Heart right ventricle (tissue), 16 donors: ENCODE measurements around the gene GLS2. TPM values are rescaled to one million over a fixed set of nuclear protein-coding genes. Genes with fewer than 3 reads are reported as not detected.

Source experiments
- ATAC-seq, 8 donors: fragments of 200-7000 bp; cut with Tn5 transposase; one replicate each; pipeline ENCODE4 v1.9.1; 2020; ENCODE audit warnings: mild to moderate bottlenecking in 8 of 8, moderate library complexity in 8 of 8, moderate number of reproducible peaks in 1 of 8
- DNase-seq, 2 donors: peaks; one replicate each; pipeline ENCODE4 v3.0.0-alpha.2; 2020
- H3K27ac ChIP-seq, 10 donors: fragments of 200-600 bp; sonication (generic) in 2 of 10; one replicate each; pipeline versions ENCODE4 v1.5.0 to v1.8.0; 2020 to 2022; ENCODE audit warnings: mild to moderate bottlenecking in 3 of 10
- H3K27me3 ChIP-seq, 7 donors: fragments of 200-600 bp; one replicate each; pipeline ENCODE4 v1.8.0; 2021 to 2022; ENCODE audit warnings: mild to moderate bottlenecking in 2 of 7
- H3K36me3 ChIP-seq, 9 donors: fragments of 200-600 bp; sonication (generic) in 1 of 9; one replicate each; pipeline versions ENCODE4 v1.5.0 to v1.8.0; 2020 to 2022; ENCODE audit warnings: mild to moderate bottlenecking in 2 of 9
- H3K4me1 ChIP-seq, 9 donors: fragments of 200-600 bp; sonication (generic) in 1 of 9; one replicate each; pipeline versions ENCODE4 v1.5.0 to v1.8.0; 2020 to 2022; ENCODE audit warnings: mild to moderate bottlenecking in 4 of 9
- H3K4me3 ChIP-seq, 10 donors: fragments of 200-600 bp; sonication (generic) in 2 of 10; one replicate each; pipeline versions ENCODE4 v1.5.0 to v1.8.0; 2020 to 2022; ENCODE audit warnings: mild to moderate bottlenecking in 7 of 10, moderate library complexity in 2 of 10
- H3K9me3 ChIP-seq, 11 donors: fragments of 200-600 bp in 10 of 11; sonication (generic) in 2 of 11; one replicate each; pipeline versions ENCODE4 v1.5.0 to v1.8.0; 2013 to 2022; ENCODE audit warnings: mild to moderate bottlenecking in 2 of 11, control low read depth in 1 of 11, moderate library complexity in 1 of 11
- CTCF ChIP-seq, 9 donors: fragments of 200-600 bp; sonication (generic) in 2 of 9; IDR thresholded peaks; one replicate each; pipeline versions ENCODE4 v1.5.0 to v1.8.0; 2021 to 2022; ENCODE audit warnings: antibody characterized with exemption in 9 of 9, mild to moderate bottlenecking in 5 of 9, moderate library complexity in 1 of 9
- WGBS, 2 donors: extraction: QIAGEN DNeasy Blood & Tissue Kit; methylation state at CpG; one replicate each; pipeline ENCODE4 v1.1.7; 2013; ENCODE audit warnings: inconsistent platforms in 1 of 2; 5-methylcytosine and 5-hydroxymethylcytosine counted together
- intact Hi-C, 10 donors: fragments of 100-400 bp; cut with DNase I; formaldehyde crosslinking; loops; one replicate each; pipeline versions ENCODE4 v1.11.1 to v1.14.2; 2022
- polyA plus RNA-seq, 2 donors: library from polyadenylated mRNA; stranded (reverse); fragments of 200-250 nt; gene quantifications; one replicate each; pipeline ENCODE4 v1.2.3, GENCODE V29; 2013
- total RNA-seq, 10 donors: library from RNA; stranded (reverse); fragmentation: NEBNext Ultra II Directional in 3 of 10; extraction: Animal tissue kit (Norgen Biotek cat#: 25700) in 3 of 10; gene quantifications; one replicate each; pipeline versions ENCODE4 v1.2.1 to v1.2.4, GENCODE V29; 2021 to 2023
- donor health status: Arrhythmogenic right ventricular cardiomyopathy.
- donor health status: ischemic (EF 13 %, LVEDD 7.1; RV severe dilation, severe dysfunction).
- donor health status: healthy with polysubstance abuse.
- donor health status: DM: no; HTN: yes; CAD: no.
- donor health status: DM: no; HTN: no; CAD: no.
- donor health status: ischemic (EF 25% LVEDD 6.9; RV normal size, moderate dysfunction).
- donor health status: ischemic (EF 25% LVEDD 5.7; RV mildly dilated, moderate dysfunction).
- donor health status: healthy.
- donor health status: DM: yes; HTN: yes; CAD: no.
- donor health status: Ischemic cardiomyopathy.
- donor health status: ischemic (EF 35%, LVEDD 5.7; RV mildly dilated, moderate dysfunction).
- donor health status: nonischemic (EF 11% LVEDD 7.7; RV severe dilation, severe dysfunction).
- donor health status: DM: yes; HTN: yes; CAD: no.
- donor health status: PGD.
- donor health status: ischemic (EF 29% LVEDD 5.4; RV normal size, mild dysfunction).
- donor health status: nonischemic (EF 23%, LVEDD 6.1; RV moderate dilation, normal function).

GLS2 gene
- total and polyA plus RNA-seq, 12 donors = 0.19 to 1.4 (median 0.52) TPM

- H3K36me3 ChIP-seq = peaks cover 0 to 89% (median 10%) of the 10 kb centered on the region in 9 donors
- intact Hi-C loops = no loop called here
- no peak for DNase-seq
- no peaks in the 10 kb centered on the region for H3K4me1 ChIP-seq
- no peak overlapping the region for H3K27ac ChIP-seq
- no peaks in the 10 kb centered on the region for H3K9me3 ChIP-seq
- ATAC-seq = no peak
- H3K4me3 ChIP-seq = no peak overlapping the region
- TF ChIP-seq CTCF (IDR thresholded peaks at IDR 0.05) = no peak
- 59 to 61% methylated on average over 3 of the region's 3 CpGs for WGBS, 2 donors
- H3K27me3 ChIP-seq = no peaks in the 10 kb centered on the region
Observed at GRCh38 chr12:56425940-56426438, 62.0 kb downstream of the GLS2 start.

- no peak overlapping the region for H3K4me3 ChIP-seq
- 75 to 76% methylated on average over 1 of the region's 1 CpG for WGBS, 2 donors
- intact Hi-C loops = no loop called here
- ATAC-seq (no peak), DNase-seq (no peak)
- H3K9me3 ChIP-seq = no peaks in the 10 kb centered on the region
- H3K27me3 ChIP-seq = no peaks in the 10 kb centered on the region
- no peaks in the 10 kb centered on the region for H3K4me1 ChIP-seq
- no peak overlapping the region for H3K27ac ChIP-seq
- peaks cover 0 to 91% (median 10%) of the 10 kb centered on the region in 9 donors for H3K36me3 ChIP-seq
- no peak for TF ChIP-seq CTCF (IDR thresholded peaks at IDR 0.05)
Observed at GRCh38 chr12:56425193-56425592, 62.8 kb downstream of the GLS2 start.

Other genes starting within 250 kb of the GLS2 start
- gene ANKRD52, start 229.8 kb downstream of the GLS2 start, total RNA-seq = 10 to 100 TPM; 22.2 to 30.9 (median 26.5) TPM
- gene ANKRD52, start 229.8 kb downstream of the GLS2 start, polyA plus RNA-seq = 10 to 100 TPM; 10.2 to 10.8 TPM
- 100 to 1,000 TPM in 9 of 10 donors, 10 to 100 TPM in 1; 55.5 to 258 (median 147) TPM for gene COQ10A, start 221.2 kb downstream of the GLS2 start, total RNA-seq
- 100 to 1,000 TPM; 101 to 245 TPM for gene COQ10A, start 221.2 kb downstream of the GLS2 start, polyA plus RNA-seq
- 100 to 1,000 TPM; 601 to 991 (median 877) TPM for gene CS, start 187.8 kb downstream of the GLS2 start, total RNA-seq
- gene CS, start 187.8 kb downstream of the GLS2 start, polyA plus RNA-seq = 100 to 1,000 TPM; 154 to 192 TPM
- 10 to 100 TPM; 22.3 to 51.0 (median 38.7) TPM for gene CNPY2, start 172.2 kb downstream of the GLS2 start, total RNA-seq
- 10 to 100 TPM; 76.2 to 88.2 TPM for gene CNPY2, start 172.2 kb downstream of the GLS2 start, polyA plus RNA-seq
- gene PAN2, start 154.2 kb downstream of the GLS2 start, total RNA-seq = 10 to 100 TPM; 23.6 to 64.4 (median 38.1) TPM
- gene PAN2, start 154.2 kb downstream of the GLS2 start, polyA plus RNA-seq = 10 to 100 TPM; 20.6 to 85.3 TPM
- gene IL23A, start 149.3 kb downstream of the GLS2 start, total RNA-seq = under 1 TPM in 5 of 10 donors, not detected in 5; 0.23 to 0.57 (median 0.44) TPM
- under 1 TPM in 1 of 2 donors, not detected in 1; 0.20 TPM for gene IL23A, start 149.3 kb downstream of the GLS2 start, polyA plus RNA-seq
- gene STAT2, start 128.1 kb downstream of the GLS2 start, total RNA-seq = 100 to 1,000 TPM in 1 of 10 donors, 10 to 100 TPM in 9; 30.8 to 107 (median 38.7) TPM
- gene STAT2, start 128.1 kb downstream of the GLS2 start, polyA plus RNA-seq = 10 to 100 TPM; 16.9 to 52.6 TPM
- not detected for gene APOF, start 125.3 kb downstream of the GLS2 start, total RNA-seq
- gene APOF, start 125.3 kb downstream of the GLS2 start, polyA plus RNA-seq = not detected
- gene TIMELESS, start 38.7 kb downstream of the GLS2 start, total RNA-seq = 1 to 10 TPM; 1.0 to 5.2 (median 2.0) TPM
- gene TIMELESS, start 38.7 kb downstream of the GLS2 start, polyA plus RNA-seq = 1 to 10 TPM; 2.3 to 2.7 TPM
- gene MIP, start 33.5 kb downstream of the GLS2 start, total RNA-seq = under 1 TPM in 2 of 10 donors, not detected in 8; 0.09 to 0.30 TPM
- gene MIP, start 33.5 kb downstream of the GLS2 start, polyA plus RNA-seq = not detected
- gene SPRYD4, start 19.6 kb downstream of the GLS2 start, total RNA-seq = 1 to 10 TPM; 3.0 to 5.0 (median 4.4) TPM
- 1 to 10 TPM; 1.9 to 2.3 TPM for gene SPRYD4, start 19.6 kb downstream of the GLS2 start, polyA plus RNA-seq
- gene RBMS2, start 33.7 kb upstream of the GLS2 start, total RNA-seq = 10 to 100 TPM; 24.5 to 39.6 (median 31.5) TPM
- gene RBMS2, start 33.7 kb upstream of the GLS2 start, polyA plus RNA-seq = 10 to 100 TPM in 1 of 2 donors, 1 to 10 TPM in 1; 6.4 to 13.5 TPM
- 10 to 100 TPM; 28.7 to 58.7 (median 42.6) TPM for gene BAZ2A, start 142.2 kb upstream of the GLS2 start, total RNA-seq
- gene BAZ2A, start 142.2 kb upstream of the GLS2 start, polyA plus RNA-seq = 10 to 100 TPM in 1 of 2 donors, 1 to 10 TPM in 1; 8.8 to 52.4 TPM
- gene ATP5F1B, start 157.8 kb upstream of the GLS2 start, total RNA-seq = 1,000 to 10,000 TPM; 2,092 to 3,612 (median 3,330) TPM
- gene ATP5F1B, start 157.8 kb upstream of the GLS2 start, polyA plus RNA-seq = 1,000 to 10,000 TPM; 1,003 to 1,981 TPM
- 100 to 1,000 TPM in 9 of 10 donors, 10 to 100 TPM in 1; 100.0 to 139 (median 110) TPM for gene PTGES3, start 200.1 kb upstream of the GLS2 start, total RNA-seq
- gene PTGES3, start 200.1 kb upstream of the GLS2 start, polyA plus RNA-seq = 10 to 100 TPM; 43.7 to 92.3 TPM
- gene NACA, start 237.1 kb upstream of the GLS2 start, total RNA-seq = 100 to 1,000 TPM; 476 to 727 (median 613) TPM
- 1,000 to 10,000 TPM; 1,105 to 1,249 TPM for gene NACA, start 237.1 kb upstream of the GLS2 start, polyA plus RNA-seq